Ovary (tissue), 3 donors: ENCODE results near the gene HS1BP3.

Experiments
- CTCF ChIP-seq, 3 donors: fragments of 450-650 bp in 2 of 3; fragments of 200-600 bp in 1 of 3; IDR thresholded peaks; one replicate each; pipeline versions ENCODE4 v1.5.1 to v1.8.0; 2016 to 2022; ENCODE audit warnings: antibody characterized with exemption in 3 of 3, mild to moderate bottlenecking in 1 of 3
- POLR2A ChIP-seq: fragments of 450-650 bp; IDR thresholded peaks from one replicate; pipeline ENCODE4 v1.6.1; 2017; ENCODE audit warnings: antibody characterized with exemption, mild to moderate bottlenecking, moderate library complexity
- donor health status: DM: no; HTN: no; CAD: no.

- no peak for TF ChIP-seq POLR2A
- no peak for TF ChIP-seq CTCF (IDR thresholded peaks at IDR 0.05)
These were observed 6.8 kb upstream of the HS1BP3 start for GRCh38 chr2:20657522-20658235.
